PC-3 (cell line): Measurements from ENCODE around the gene CD81.

Source experiments
- CTCF ChIP-seq: fragments of 300-600 bp; sonication (generic); conservative IDR thresholded peaks from 2 replicates; pipeline ENCODE4 v1.5.1; 2017; ENCODE audit warnings: antibody characterized with exemption, low read depth, mild to moderate bottlenecking, low read length
- EZH2 ChIP-seq: fragments of 300-600 bp; sonication (generic); IDR thresholded peaks from one replicate; pipeline ENCODE4 v1.6.1; 2017; ENCODE audit warnings: antibody characterized with exemption, mild to moderate bottlenecking, low read length; ENCODE audit not compliant: unreplicated experiment

DNA sequence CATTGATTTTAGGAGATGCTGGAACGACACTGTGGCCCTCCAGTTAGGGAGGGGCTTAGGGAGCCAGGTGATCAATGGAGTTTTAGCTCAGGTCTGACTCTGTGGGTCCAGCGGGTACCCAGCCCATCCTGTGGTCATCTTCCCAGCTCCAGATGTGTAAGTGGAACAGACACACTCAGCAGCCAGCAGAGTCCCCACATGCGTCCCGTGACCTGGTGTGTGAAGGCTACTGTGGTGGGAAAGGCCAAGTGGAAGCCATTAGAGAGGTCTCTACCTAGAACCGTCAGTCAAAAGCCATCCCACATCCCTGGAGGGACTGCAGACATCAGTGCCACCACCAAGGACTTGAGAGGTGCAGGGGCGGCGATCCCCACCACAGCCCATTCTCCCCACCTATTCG, 19.9 kb upstream of the CD81 start:
- no peak for TF ChIP-seq CTCF
- no peak for TF ChIP-seq EZH2
